NCI-H1105 treated with DMSO at 0.1 percent for 48 hours (cell line): Measurements from ENCODE around the gene MGAT5B.

Experiments used
- DNase-seq: peaks from one replicate; lab custom pipeline; 2025; lab: John Stamatoyannopoulos, UW

The MGAT5B gene

GRCh38 chr17:76949913-76950695, 81.9 kb downstream of the MGAT5B start:
- no peak for DNase-seq

GRCh38 chr17:76951375-76951905, 83.2 kb downstream of the MGAT5B start:
- no peak for DNase-seq

GRCh38 chr17:76952402-76952801, 84.2 kb downstream of the MGAT5B start:
- no peak for DNase-seq

GRCh38 chr17:76953066-76953465, 84.9 kb downstream of the MGAT5B start:
- DNase-seq = no peak

GRCh38 chr17:76953946-76954345, 85.7 kb downstream of the MGAT5B start:
- no peak for DNase-seq

GRCh38 chr17:76955191-76955590, 87.0 kb downstream of the MGAT5B start:
- DNase-seq = no peak

GRCh38 chr17:76956846-76957540, 88.8 kb downstream of the MGAT5B start:
- no peak for DNase-seq

GRCh38 chr17:76957678-76958464, 89.7 kb downstream of the MGAT5B start:
- DNase-seq = no peak

- no peak for DNase-seq
These were observed 90.8 kb downstream of the MGAT5B start for GRCh38 chr17:76958974-76959373.

- no peak for DNase-seq
These were observed 93.7 kb downstream of the MGAT5B start for GRCh38 chr17:76961869-76962268.

GRCh38 chr17:76962858-76963257, 94.7 kb downstream of the MGAT5B start:
- DNase-seq = no peak

GRCh38 chr17:76966016-76966415, 97.8 kb downstream of the MGAT5B start:
- no peak for DNase-seq

GRCh38 chr17:76966486-76967181, 98.4 kb downstream of the MGAT5B start:
- no peak for DNase-seq

GRCh38 chr17:76967762-76968161, 99.6 kb downstream of the MGAT5B start:
- no peak for DNase-seq

GRCh38 chr17:76968707-76969597, 100.7 kb downstream of the MGAT5B start:
- peak; percentile 89 for DNase-seq

- DNase-seq = peak; percentile 53
These were observed 101.5 kb downstream of the MGAT5B start for GRCh38 chr17:76969598-76970172.

- peak; percentile 19 for DNase-seq
These were observed 102.0 kb downstream of the MGAT5B start for GRCh38 chr17:76970228-76970627.

GRCh38 chr17:76972046-76972641, 103.9 kb downstream of the MGAT5B start:
- no peak for DNase-seq

- no peak for DNase-seq
These were observed 104.8 kb downstream of the MGAT5B start for GRCh38 chr17:76973040-76973439.

- no peak for DNase-seq
These were observed 106.5 kb downstream of the MGAT5B start for GRCh38 chr17:76974721-76975120.
